Measurements from ENCODE around the gene C21orf58.

The C21orf58 gene

DNA sequence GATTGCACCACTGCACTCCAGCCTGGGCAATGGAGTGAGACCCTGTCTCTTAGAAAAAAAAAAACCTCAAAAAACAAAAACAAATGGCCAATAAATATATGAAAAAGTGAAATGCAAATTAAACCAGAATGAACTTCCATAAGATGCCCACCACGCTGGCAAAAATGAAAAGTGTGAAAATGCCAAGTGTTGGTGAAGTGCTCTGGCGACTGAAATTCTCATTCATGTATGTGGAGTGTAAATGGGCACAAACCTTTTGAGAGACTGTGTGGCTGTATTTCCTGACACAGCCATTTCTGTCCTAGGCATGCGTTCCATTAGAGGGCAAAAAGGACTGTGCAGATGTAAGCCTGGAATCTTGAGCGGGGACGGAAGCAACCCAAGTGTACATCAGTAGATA lies 19.2 kb downstream of the C21orf58 start:
- Mint-ChIP-seq H3K9me3 (no peaks in the 10 kb centered on the region), H3K4me3 (no peak overlapping the region), H3K4me1 (peaks cover 3% of the 10 kb centered on the region), H3K27ac (no peak overlapping the region), H3K36me3 (ENCODE audit: low read depth) (peaks cover 16% of the 10 kb centered on the region), H3K27me3 (no peaks in the 10 kb centered on the region)
- DNase-seq (no peak), ATAC-seq (no peak)

DNA sequence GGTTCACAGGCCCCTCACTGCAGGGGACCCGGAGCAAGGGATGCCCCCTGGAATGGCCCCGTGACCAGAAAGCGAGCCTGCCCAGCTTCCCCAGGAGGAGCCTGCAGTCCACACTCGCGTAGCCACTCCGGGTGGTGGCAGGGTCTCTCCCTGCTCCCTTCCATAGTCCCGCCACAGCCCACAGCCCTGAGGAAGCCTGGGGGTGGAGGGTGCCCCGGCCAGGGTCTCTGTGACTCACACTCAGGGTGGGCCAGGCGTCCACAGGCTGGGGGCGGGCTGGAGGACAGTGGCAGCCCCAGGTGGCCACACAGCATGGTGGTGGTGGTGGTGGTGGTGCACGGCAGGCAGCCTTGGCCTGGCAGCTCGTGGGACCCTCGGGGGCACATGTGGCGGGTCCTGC lies 21.9 kb downstream of the C21orf58 start:
- H3K4me1 Mint-ChIP-seq, result peaks cover 6% of the 10 kb centered on the region
- H3K4me3 Mint-ChIP-seq, result no peak overlapping the region
- DNase-seq (no peak), ATAC-seq (no peak)
- H3K36me3 Mint-ChIP-seq (ENCODE audit: low read depth), result peaks cover 19% of the 10 kb centered on the region
- peaks cover 4% of the 10 kb centered on the region for H3K27me3 Mint-ChIP-seq
- H3K9me3 Mint-ChIP-seq, result no peaks in the 10 kb centered on the region
- H3K27ac Mint-ChIP-seq, result no peak overlapping the region

DNA sequence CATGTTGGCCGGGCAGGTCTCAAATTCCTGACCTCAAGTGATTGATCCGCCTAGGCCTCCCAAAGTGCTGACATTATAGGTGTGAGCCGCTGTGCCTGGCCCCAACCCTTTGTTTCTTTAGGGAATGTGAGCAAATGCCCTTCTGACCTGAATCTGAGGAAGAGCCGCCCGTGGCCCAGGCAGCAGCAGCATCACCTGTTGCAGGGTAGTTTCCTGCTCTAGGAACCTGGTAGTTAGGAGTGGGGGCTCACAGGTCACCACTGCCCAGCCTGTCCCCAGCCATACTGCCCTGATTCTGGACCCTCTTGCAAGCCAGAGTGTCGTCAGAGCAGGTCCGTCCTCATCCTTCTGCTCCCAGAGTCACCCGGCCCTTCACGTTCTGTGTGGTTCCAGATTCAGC lies 24.5 kb downstream of the C21orf58 start:
- no peaks in the 10 kb centered on the region for H3K9me3 Mint-ChIP-seq
- H3K4me1 Mint-ChIP-seq, result peaks cover 23% of the 10 kb centered on the region
- H3K27me3 Mint-ChIP-seq, result peaks cover 4% of the 10 kb centered on the region
- no peak for ATAC-seq
- peaks cover 15% of the 10 kb centered on the region for H3K36me3 Mint-ChIP-seq (ENCODE audit: low read depth)
- no peak overlapping the region for H3K4me3 Mint-ChIP-seq
- H3K27ac Mint-ChIP-seq, result no peak overlapping the region
- DNase-seq, result no peak

DNA sequence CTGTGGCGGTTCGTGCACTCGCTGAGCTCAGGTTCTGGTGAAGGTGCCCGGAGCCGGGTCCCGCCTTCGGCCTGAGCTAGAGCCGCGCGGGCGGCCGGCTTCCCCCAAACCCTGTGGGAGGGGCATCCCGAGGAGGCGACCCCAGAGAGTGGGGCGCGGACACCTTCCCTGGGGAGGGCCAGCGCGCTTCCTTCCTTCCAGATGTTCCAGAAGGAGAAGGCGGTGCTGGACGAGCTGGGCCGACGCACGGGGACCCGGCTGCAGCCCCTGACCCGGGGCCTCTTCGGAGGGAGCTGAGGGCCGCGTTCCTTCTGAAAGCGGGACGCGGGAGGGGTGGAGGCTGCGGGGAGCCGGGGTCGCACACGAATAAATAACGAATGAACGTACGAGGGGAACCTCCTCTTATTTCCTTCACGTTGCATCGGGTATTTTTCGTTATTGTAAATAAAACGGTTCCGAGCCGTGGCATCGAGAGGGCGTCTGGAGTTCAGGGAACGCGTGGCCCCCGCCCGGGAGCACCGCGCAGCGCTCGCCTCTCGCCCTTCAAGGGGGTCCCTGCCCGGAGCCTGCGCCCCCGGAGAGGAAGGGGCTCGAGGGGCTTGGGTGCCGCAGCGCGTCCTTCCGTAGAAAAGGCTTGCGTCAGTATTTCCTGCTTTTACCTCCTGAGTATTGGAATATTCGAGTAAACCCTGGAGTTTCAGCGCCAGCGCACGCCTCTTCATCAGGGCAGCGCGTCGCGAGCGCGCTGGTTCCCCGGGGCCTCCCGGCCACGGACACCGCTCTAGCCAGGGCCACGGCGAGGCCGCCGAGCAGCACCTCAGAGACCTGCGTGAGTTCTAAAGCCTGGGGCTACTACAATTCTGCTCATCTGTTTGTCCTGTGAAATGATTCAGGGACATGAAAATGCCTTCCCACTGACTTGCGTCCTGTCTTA lies 26.1 kb downstream of the C21orf58 start:
- Mint-ChIP-seq H3K4me3 (peak overlapping the region; percentile 57), H3K4me1 (peaks cover 23% of the 10 kb centered on the region), H3K27me3 (peaks cover 4% of the 10 kb centered on the region), H3K27ac (no peak overlapping the region), H3K36me3 (ENCODE audit: low read depth) (peaks cover 15% of the 10 kb centered on the region), H3K9me3 (no peaks in the 10 kb centered on the region)
- DNase-seq, result peak; percentile 14
- no peak for ATAC-seq

- Mint-ChIP-seq H3K27ac (peak overlapping the region; percentile 81), H3K4me1 (peaks cover 23% of the 10 kb centered on the region), H3K27me3 (peaks cover 4% of the 10 kb centered on the region), H3K36me3 (ENCODE audit: low read depth) (peaks cover 21% of the 10 kb centered on the region), H3K9me3 (no peaks in the 10 kb centered on the region), H3K4me3 (peak overlapping the region; percentile 64)
- peak; percentile 71 for DNase-seq
- ATAC-seq, result peak; percentile 78
Measured at GRCh38 chr21:46295996-46296752, 27.5 kb downstream of the C21orf58 start.

- H3K4me3 Mint-ChIP-seq, result no peak overlapping the region
- peaks cover 4% of the 10 kb centered on the region for H3K27me3 Mint-ChIP-seq
- H3K9me3 Mint-ChIP-seq, result no peaks in the 10 kb centered on the region
- ATAC-seq, result peak; percentile 33
- no peak for DNase-seq
- H3K36me3 Mint-ChIP-seq (ENCODE audit: low read depth), result peaks cover 22% of the 10 kb centered on the region
- no peak overlapping the region for H3K27ac Mint-ChIP-seq
- H3K4me1 Mint-ChIP-seq, result peaks cover 27% of the 10 kb centered on the region
Measured at GRCh38 chr21:46295177-46295770, 28.4 kb downstream of the C21orf58 start.

- Mint-ChIP-seq H3K27ac (no peak overlapping the region), H3K36me3 (ENCODE audit: low read depth) (peaks cover 21% of the 10 kb centered on the region), H3K9me3 (no peaks in the 10 kb centered on the region), H3K4me3 (no peak overlapping the region), H3K27me3 (peaks cover 4% of the 10 kb centered on the region), H3K4me1 (peaks cover 27% of the 10 kb centered on the region)
- DNase-seq (no peak), ATAC-seq (no peak)
Measured at GRCh38 chr21:46294647-46295176, 29.0 kb downstream of the C21orf58 start.

GRCh38 chr21:46291561-46291960 lies 32.1 kb downstream of the C21orf58 start:
- no peak overlapping the region for H3K27ac Mint-ChIP-seq
- no peaks in the 10 kb centered on the region for H3K9me3 Mint-ChIP-seq
- DNase-seq, result no peak

DNA sequence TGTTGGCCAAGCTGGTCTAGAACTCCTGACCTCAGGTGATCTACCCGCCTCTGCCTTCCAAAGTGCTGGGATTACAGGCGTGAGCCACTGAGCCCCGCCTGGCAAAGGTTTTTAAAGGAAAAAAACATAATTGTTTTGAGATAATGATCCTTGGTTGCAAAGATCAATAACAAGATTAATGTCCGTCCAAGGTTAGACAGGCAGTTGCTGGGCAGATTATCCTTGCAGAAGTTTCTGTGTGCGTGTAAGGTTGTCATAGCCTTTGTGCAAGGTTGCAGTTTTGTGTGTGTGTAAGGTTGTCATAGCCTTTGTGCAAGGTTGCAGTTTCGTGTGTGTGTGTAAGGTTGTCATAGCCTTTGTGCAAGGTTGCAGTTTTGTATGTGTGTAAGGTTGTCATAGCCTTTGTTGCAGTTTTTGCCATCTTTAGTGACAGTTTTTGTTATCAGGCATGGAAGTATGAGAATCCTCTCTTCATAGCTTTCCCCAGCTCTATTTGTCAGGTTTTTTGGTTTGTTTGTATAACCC lies 34.0 kb downstream of the C21orf58 start:
- no peaks in the 10 kb centered on the region for H3K9me3 Mint-ChIP-seq
- ATAC-seq (no peak), DNase-seq (no peak)
- no peaks in the 10 kb centered on the region for H3K27me3 Mint-ChIP-seq
- peaks cover 25% of the 10 kb centered on the region for H3K4me1 Mint-ChIP-seq
- H3K27ac Mint-ChIP-seq, result no peak overlapping the region
- no peak overlapping the region for H3K4me3 Mint-ChIP-seq
- H3K36me3 Mint-ChIP-seq (ENCODE audit: low read depth), result peaks cover 16% of the 10 kb centered on the region

More at GRCh38 chr21:46291561-46291960, 32.1 kb downstream of the C21orf58 start:
- Mint-ChIP-seq H3K36me3 (ENCODE audit: low read depth) (peaks cover 11% of the 10 kb centered on the region), H3K27me3 (no peaks in the 10 kb centered on the region), H3K4me1 (peaks cover 30% of the 10 kb centered on the region), H3K4me3 (no peak overlapping the region)
- ATAC-seq, result no peak

- ATAC-seq, result no peak
- DNase-seq, result no peak
- Mint-ChIP-seq H3K27me3 (no peaks in the 10 kb centered on the region), H3K9me3 (no peaks in the 10 kb centered on the region), H3K27ac (no peak overlapping the region), H3K36me3 (ENCODE audit: low read depth) (peaks cover 29% of the 10 kb centered on the region), H3K4me3 (no peak overlapping the region), H3K4me1 (peaks cover 42% of the 10 kb centered on the region)
Measured at GRCh38 chr21:46287541-46287940, 36.1 kb downstream of the C21orf58 start.

DNA sequence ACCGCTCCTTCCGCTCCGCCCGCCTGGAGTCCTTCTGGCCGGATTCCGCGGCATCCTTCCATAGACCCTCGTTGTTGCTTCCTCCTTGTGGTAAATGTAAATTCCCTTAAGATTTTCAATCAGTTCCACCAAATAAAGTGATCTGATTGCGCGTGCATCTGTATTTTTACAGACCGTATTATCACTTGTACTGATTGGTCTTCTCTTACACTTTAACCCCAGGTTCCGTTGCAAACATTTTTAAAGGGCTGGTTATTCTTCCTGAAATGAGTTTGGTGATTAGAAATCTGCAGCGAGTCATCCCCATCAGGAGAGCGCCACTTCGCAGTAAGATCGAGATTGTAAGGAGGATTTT lies 37.0 kb downstream of the C21orf58 start:
- Mint-ChIP-seq H3K36me3 (ENCODE audit: low read depth) (peaks cover 26% of the 10 kb centered on the region), H3K27ac (peak overlapping the region; percentile 94), H3K9me3 (no peaks in the 10 kb centered on the region), H3K27me3 (no peaks in the 10 kb centered on the region), H3K4me3 (peak overlapping the region; percentile 96), H3K4me1 (peaks cover 47% of the 10 kb centered on the region)
- ATAC-seq (no peak), DNase-seq (no peak)

DNA sequence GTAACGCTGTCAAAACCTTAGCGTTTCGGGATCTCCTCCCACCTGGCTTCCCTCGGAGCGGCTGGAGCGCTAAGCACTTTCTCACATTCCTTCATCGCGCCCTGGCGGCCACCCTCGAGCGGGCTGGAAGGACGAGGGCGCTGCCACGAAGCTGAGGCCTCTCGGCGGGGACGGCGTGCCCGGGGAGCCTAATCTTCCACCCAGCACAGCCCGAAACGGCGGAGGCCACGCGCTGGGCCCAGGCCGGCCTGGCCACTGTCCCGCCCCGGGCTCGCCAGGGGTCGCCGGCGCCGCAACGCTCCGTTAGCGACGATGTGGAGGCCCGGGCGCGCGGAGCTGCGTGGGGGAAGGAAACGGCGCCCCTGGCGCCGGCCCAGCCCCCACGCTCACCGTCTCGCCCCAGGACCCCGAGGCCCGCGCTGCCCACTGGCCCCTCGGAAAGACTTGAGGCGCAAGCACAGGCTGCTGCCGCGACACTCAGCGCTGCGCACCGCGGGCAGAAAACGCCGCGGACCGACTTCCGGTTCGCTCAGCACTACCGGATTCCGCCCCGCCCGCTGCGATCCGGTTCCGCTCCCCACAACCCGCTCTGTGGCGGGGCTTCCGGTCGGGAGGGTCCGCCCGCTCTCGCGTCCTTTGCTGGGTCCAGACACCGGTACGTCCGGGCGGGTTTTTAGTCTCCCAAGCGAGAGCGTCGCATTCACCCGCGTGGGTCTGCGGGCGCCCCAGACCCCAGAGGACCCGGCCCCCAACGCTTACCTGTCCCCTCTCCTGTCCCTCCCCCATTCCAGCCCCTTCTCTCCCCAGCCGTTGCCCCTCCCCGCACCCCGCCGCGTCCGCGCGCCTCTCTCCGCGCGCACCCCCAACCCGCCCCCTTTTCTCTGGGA lies 37.7 kb downstream of the C21orf58 start, which contains the start of gene YBEY:
YBEY (plus strand) TSS at position 582 of the 887 bp plus-strand sequence. CDS start 572 bp downstream, outside the sequence.
- Mint-ChIP-seq H3K4me3 (peak within 1 kb of the TSS; percentile 96), H3K4me1 (peaks cover 51% of the 10 kb centered on the region), H3K27ac (peak within 1 kb of the TSS; percentile 94), H3K9me3 (no peaks in the 10 kb centered on the region), H3K36me3 (ENCODE audit: low read depth) (peaks cover 26% of the 10 kb centered on the region), H3K27me3 (no peaks in the 10 kb centered on the region)
- peak; percentile 95 for ATAC-seq
- peak; percentile 91 for DNase-seq

- peak within 1 kb of the TSS; percentile 96 for H3K4me3 Mint-ChIP-seq
- H3K4me1 Mint-ChIP-seq, result peaks cover 48% of the 10 kb centered on the region
- no peak for ATAC-seq
- peak within 1 kb of the TSS; percentile 94 for H3K27ac Mint-ChIP-seq
- no peaks in the 10 kb centered on the region for H3K27me3 Mint-ChIP-seq
- no peak for DNase-seq
- H3K9me3 Mint-ChIP-seq, result no peaks in the 10 kb centered on the region
- H3K36me3 Mint-ChIP-seq (ENCODE audit: low read depth), result peaks cover 27% of the 10 kb centered on the region
Measured at GRCh38 chr21:46285206-46285661, 38.4 kb downstream of the C21orf58 start, which contains the start of gene MCM3AP. TSS of gene MCM3AP (minus strand) at chr21:46285611. CDS start at chr21:46285286, 325 bp downstream.
